CD4-positive, alpha-beta T cell (primary cell): ENCODE data around the gene AKAP12. TPM values are rescaled to one million over a fixed set of nuclear protein-coding genes. Genes with fewer than 3 reads are reported as not detected.

Experiments
- ATAC-seq: fragments of 200-7000 bp; cut with Tn5 transposase; one replicate; pipeline ENCODE4 v1.10.0; 2022; ENCODE audit warnings: mild to moderate bottlenecking; ENCODE audit not compliant: poor library complexity
- CTCF ChIA-PET: fragments of 350-600 bp; sonication (Branson Sonifier 250); formaldehyde crosslinking; loops from one replicate; lab custom pipeline; 2021; ENCODE audit warnings: antibody characterized with exemption, inconsistent platforms; lab: Charles Lee
- POLR2A ChIA-PET: fragments of 350-600 bp; sonication (Branson Sonifier 250); formaldehyde crosslinking; loops from one replicate; lab custom pipeline; 2021; ENCODE audit warnings: antibody characterized with exemption, inconsistent platforms; lab: Charles Lee
- DNase-seq, 14 experiments: peaks; one replicate each; pipeline ENCODE4 v3.0.0-alpha.2; 2013 to 2020; ENCODE audit warnings: mixed read lengths in 2 of 14
- H3K27ac ChIP-seq, 2 donors: one replicate each; pipeline versions ENCODE4 v1.5.1 to v1.7.0; 2013; ENCODE audit warnings: low read length in 2 of 2, low read depth in 1 of 2, mild to moderate bottlenecking in 1 of 2
- H3K27me3 ChIP-seq, 2 experiments: 1 replicate in 1 of 2; 2 replicates in 1 of 2; pipeline versions ENCODE4 v1.6.1 to v1.7.0; 2013; ENCODE audit warnings: low read length in 2 of 2, control low read depth in 1 of 2, mild to moderate bottlenecking in 1 of 2, moderate library complexity in 1 of 2; ENCODE audit not compliant: insufficient read depth in 2 of 2, control insufficient read depth in 1 of 2
- H3K36me3 ChIP-seq: one replicate; pipeline ENCODE4 v1.6.1; 2013; ENCODE audit warnings: low read length, control low read depth; ENCODE audit not compliant: insufficient read depth
- H3K4me1 ChIP-seq: one replicate; pipeline ENCODE4 v1.6.1; 2013; ENCODE audit warnings: low read length, control low read depth; ENCODE audit not compliant: insufficient read depth
- H3K4me3 ChIP-seq: one replicate; pipeline ENCODE4 v1.5.1; 2013; ENCODE audit warnings: mild to moderate bottlenecking, low read length, moderate library complexity
- H3K9me3 ChIP-seq, 2 experiments: 1 replicate in 1 of 2; 2 replicates in 1 of 2; pipeline versions ENCODE4 v1.6.1 to v1.7.0; 2013; ENCODE audit warnings: low read length in 2 of 2, mild to moderate bottlenecking in 2 of 2, control low read depth in 1 of 2, moderate library complexity in 1 of 2; ENCODE audit not compliant: control insufficient read depth in 1 of 2, insufficient read depth in 1 of 2
- H3K27ac Mint-ChIP-seq: one replicate; pipeline ENCODE4 v1.8.0; 2020; ENCODE audit warnings: mixed read lengths
- H3K27me3 Mint-ChIP-seq: one replicate; pipeline ENCODE4 v1.8.0; 2021; ENCODE audit warnings: mixed read lengths
- H3K36me3 Mint-ChIP-seq: one replicate; pipeline ENCODE4 v1.8.0; 2021; ENCODE audit warnings: low read depth, mixed read lengths
- H3K4me1 Mint-ChIP-seq: one replicate; pipeline ENCODE4 v1.8.0; 2021; ENCODE audit warnings: low read depth, mixed read lengths
- H3K4me3 Mint-ChIP-seq: one replicate; pipeline ENCODE4 v1.8.0; 2020; ENCODE audit warnings: mild to moderate bottlenecking, mixed read lengths
- H3K9me3 Mint-ChIP-seq: one replicate; pipeline ENCODE4 v1.8.0; 2020; ENCODE audit warnings: mixed read lengths
- CTCF ChIP-seq: fragments of 200-600 bp; IDR thresholded peaks from one replicate; pipeline ENCODE4 v1.8.0; 2022; ENCODE audit warnings: antibody characterized with exemption, mild to moderate bottlenecking
- intact Hi-C, 2 experiments: fragments of 100-400 bp; cut with DNase I in 1 of 2; cut with micrococcal nuclease in 1 of 2; formaldehyde crosslinking; loops; one replicate each; pipeline versions ENCODE4 v1.15.1 to v1.9.0; 2023 to 2025; cut with DNase I, micrococcal nuclease
- total RNA-seq, 174 experiments: library from RNA in 2 of 174; stranded (reverse) in 2 of 174; gene quantifications; one replicate each; pipeline ENCODE4 v1.2.3 and lab custom pipeline; 2021 to 2026

The AKAP12 gene
- total RNA-seq, 2 experiments from 2014 or later = 0.03 to 0.05 TPM

- DNase-seq (no peak), ATAC-seq (no peak)
- Histone ChIP-seq H3K36me3 (no peaks in the 10 kb centered on the region), H3K4me1 (no peaks in the 10 kb centered on the region), H3K4me3 (no peak overlapping the region), H3K27me3 (peaks cover under 1 to 2% of the 10 kb centered on the region in 2 experiments), H3K9me3 (no peaks in the 10 kb centered on the region), H3K27ac (no peak overlapping the region)
- ChIA-PET POLR2A (no interaction called here), CTCF (no interaction called here)
- TF ChIP-seq CTCF = no peak
- Mint-ChIP-seq H3K27ac (no peak overlapping the region), H3K9me3 (no peaks in the 10 kb centered on the region), H3K4me1 (no peaks in the 10 kb centered on the region), H3K4me3 (no peak overlapping the region), H3K27me3 (peaks cover 27% of the 10 kb centered on the region), H3K36me3 (no peaks in the 10 kb centered on the region)
- intact Hi-C loops = no loop called here
Observed at GRCh38 chr6:151232899-151233298, 6.9 kb upstream of the AKAP12 start.

- no peak overlapping the region for H3K27ac Mint-ChIP-seq
- no peaks in the 10 kb centered on the region for H3K36me3 Mint-ChIP-seq
- CTCF ChIA-PET = no interaction called here
- DNase-seq (no peak), ATAC-seq (no peak)
- Histone ChIP-seq H3K4me1 (no peaks in the 10 kb centered on the region), H3K36me3 (no peaks in the 10 kb centered on the region), H3K27me3 (peaks cover 2 to 9% of the 10 kb centered on the region in 2 experiments), H3K27ac (no peak overlapping the region), H3K9me3 (no peaks in the 10 kb centered on the region), H3K4me3 (no peak overlapping the region)
- TF ChIP-seq CTCF = no peak
- POLR2A ChIA-PET = no interaction called here
- intact Hi-C loops = no loop called here
- H3K4me1 Mint-ChIP-seq = no peaks in the 10 kb centered on the region
- no peak overlapping the region for H3K4me3 Mint-ChIP-seq
- H3K27me3 Mint-ChIP-seq = peaks cover 31% of the 10 kb centered on the region
- no peaks in the 10 kb centered on the region for H3K9me3 Mint-ChIP-seq
Observed at GRCh38 chr6:151233731-151234130, 6.0 kb upstream of the AKAP12 start.

GRCh38 chr6:151236668-151237401, 2.9 kb upstream of the AKAP12 start:
- peaks cover 9% of the 10 kb centered on the region for H3K4me1 Mint-ChIP-seq
- ChIA-PET CTCF (no interaction called here), POLR2A (no interaction called here)
- no peak overlapping the region for H3K27ac ChIP-seq
- peaks cover 22 to 34% of the 10 kb centered on the region in 2 experiments for H3K27me3 ChIP-seq
- TF ChIP-seq CTCF = no peak
- peaks cover 0 to 6% of the 10 kb centered on the region in 2 experiments for H3K9me3 ChIP-seq
- H3K4me3 Mint-ChIP-seq = no peak overlapping the region
- no peaks in the 10 kb centered on the region for H3K36me3 ChIP-seq
- H3K27me3 Mint-ChIP-seq = peaks cover 49% of the 10 kb centered on the region
- no peak overlapping the region for H3K27ac Mint-ChIP-seq
- no peak for ATAC-seq
- no peak overlapping the region for H3K4me3 ChIP-seq
- no peaks in the 10 kb centered on the region for H3K36me3 Mint-ChIP-seq
- no peak for DNase-seq
- intact Hi-C loops = no loop called here
- H3K4me1 ChIP-seq = peaks cover 12% of the 10 kb centered on the region
- H3K9me3 Mint-ChIP-seq = no peaks in the 10 kb centered on the region
